ENCODE measurements around the gene TTLL9. TPM values are rescaled to one million over a fixed set of nuclear protein-coding genes. Genes with fewer than 3 reads are reported as not detected.
A peak's percentile ranks its signal among the peaks of the same experiment; 100 is the strongest.

Gene TTLL9
- total and polyA plus RNA-seq, 2 of the 13 experiments (the other 11 are each of a cell fraction or from before 2014, with no cell fraction given) = not detected

GRCh38 chr20:31835977-31836852, 34.2 kb upstream of the TTLL9 start (continued):
- TF ChIP-seq MYPOP (CRISPR knock-in tag; IDR thresholded peaks at IDR 0.05) (no peak), IRF2 (CRISPR knock-in tag; IDR thresholded peaks at IDR 0.05) (no peak; the same call in 1 of the 2 replicates), ETS1 (CRISPR knock-in tag; IDR thresholded peaks at IDR 0.05) (no peak), NFE2 (CRISPR knock-in tag; IDR thresholded peaks at IDR 0.05) (no peak), ZFYVE20 (CRISPR knock-in tag; IDR thresholded peaks at IDR 0.05; ENCODE audit: borderline replicate concordance, low read depth) (no peak), SP2 (CRISPR knock-in tag; IDR thresholded peaks at IDR 0.05) (no peak), JUND (CRISPR knock-in tag; IDR thresholded peaks at IDR 0.05) (peak; percentile 98), AKAP8 (CRISPR knock-in tag; IDR thresholded peaks at IDR 0.05) (no peak), RNF2 (conservative IDR thresholded peaks at IDR 0.05; ENCODE audit: low read depth) (0 out of 2 replicates have a peak, but pooled peaks have one; percentile 40), THAP9 (CRISPR knock-in tag; IDR thresholded peaks at IDR 0.05; ENCODE audit: borderline replicate concordance) (peak; percentile 35; the same call in 1 of the 2 replicates), ZNF619 (CRISPR knock-in tag; IDR thresholded peaks at IDR 0.05) (peak; percentile 30; the same call in 1 of the 2 replicates), ZNF552 (CRISPR knock-in tag; IDR thresholded peaks at IDR 0.05; ENCODE audit: borderline replicate concordance) (0 out of 2 replicates have a peak, but pooled peaks have one; percentile 32), JDP2 (CRISPR knock-in tag; IDR thresholded peaks at IDR 0.05; ENCODE audit: borderline replicate concordance) (no peak), EEA1 (CRISPR knock-in tag; IDR thresholded peaks at IDR 0.05; ENCODE audit: borderline replicate concordance) (no peak), GMEB2 (CRISPR knock-in tag; IDR thresholded peaks at IDR 0.05; ENCODE audit: low read depth) (no peak), RBM39 (IDR thresholded peaks at IDR 0.05; ENCODE audit: low read depth, low read length, poor library complexity, severe bottlenecking) (no peak), ZBTB37 (CRISPR knock-in tag; IDR thresholded peaks at IDR 0.05) (no peak), ZNF224 (CRISPR knock-in tag; IDR thresholded peaks at IDR 0.05) (no peak), ZNF567 (CRISPR knock-in tag; IDR thresholded peaks at IDR 0.05; ENCODE audit: borderline replicate concordance) (no peak)

Measured in HepG2 (cell line).